Gastroesophageal sphincter (tissue), 3 donors: Measurements from ENCODE around the gene FBLN1.

Source experiments
- EP300 ChIP-seq: sonication (generic); formaldehyde crosslinking; IDR thresholded peaks from one replicate; pipeline ENCODE4 v1.6.1; 2017; ENCODE audit warnings: antibody characterized with exemption, mild to moderate bottlenecking
- POLR2A ChIP-seq, 2 donors: fragments of 450-650 bp; IDR thresholded peaks; one replicate each; pipeline ENCODE4 v1.6.1; 2017; ENCODE audit warnings: antibody characterized with exemption in 2 of 2, mild to moderate bottlenecking in 2 of 2, moderate library complexity in 1 of 2
- POLR2AphosphoS5 ChIP-seq: sonication (generic); formaldehyde crosslinking; IDR thresholded peaks from one replicate; pipeline ENCODE4 v1.6.1; 2017; ENCODE audit warnings: antibody characterized with exemption
- TF ChIP-seq, protein P1 (sequence below), 4 experiments: fragments of 200-600 bp in 2 of 4; fragments of 450-650 bp in 2 of 4; sonication (generic) in 1 of 4; IDR thresholded peaks; one replicate each; pipeline ENCODE4 v1.5.1; 2017 to 2019; ENCODE audit warnings: antibody characterized with exemption in 4 of 4, mild to moderate bottlenecking in 2 of 4, moderate library complexity in 2 of 4

- TF ChIP-seq, protein P1, sequence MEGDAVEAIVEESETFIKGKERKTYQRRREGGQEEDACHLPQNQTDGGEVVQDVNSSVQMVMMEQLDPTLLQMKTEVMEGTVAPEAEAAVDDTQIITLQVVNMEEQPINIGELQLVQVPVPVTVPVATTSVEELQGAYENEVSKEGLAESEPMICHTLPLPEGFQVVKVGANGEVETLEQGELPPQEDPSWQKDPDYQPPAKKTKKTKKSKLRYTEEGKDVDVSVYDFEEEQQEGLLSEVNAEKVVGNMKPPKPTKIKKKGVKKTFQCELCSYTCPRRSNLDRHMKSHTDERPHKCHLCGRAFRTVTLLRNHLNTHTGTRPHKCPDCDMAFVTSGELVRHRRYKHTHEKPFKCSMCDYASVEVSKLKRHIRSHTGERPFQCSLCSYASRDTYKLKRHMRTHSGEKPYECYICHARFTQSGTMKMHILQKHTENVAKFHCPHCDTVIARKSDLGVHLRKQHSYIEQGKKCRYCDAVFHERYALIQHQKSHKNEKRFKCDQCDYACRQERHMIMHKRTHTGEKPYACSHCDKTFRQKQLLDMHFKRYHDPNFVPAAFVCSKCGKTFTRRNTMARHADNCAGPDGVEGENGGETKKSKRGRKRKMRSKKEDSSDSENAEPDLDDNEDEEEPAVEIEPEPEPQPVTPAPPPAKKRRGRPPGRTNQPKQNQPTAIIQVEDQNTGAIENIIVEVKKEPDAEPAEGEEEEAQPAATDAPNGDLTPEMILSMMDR (IDR thresholded peaks at IDR 0.05) = no peak
- TF ChIP-seq POLR2AphosphoS5 (no peak), POLR2A (IDR thresholded peaks at IDR 0.05) (no peak), EP300 (no peak)
Measured at GRCh38 chr22:45571089-45571488, 68.4 kb downstream of the FBLN1 start.
